Measurements from ENCODE around the gene CRP. TPM values are rescaled to one million over a fixed set of nuclear protein-coding genes. Genes with fewer than 3 reads are reported as not detected.

The CRP gene
- total and polyA plus RNA-seq, 2 experiments from 2014 or later, result not detected

DNA sequence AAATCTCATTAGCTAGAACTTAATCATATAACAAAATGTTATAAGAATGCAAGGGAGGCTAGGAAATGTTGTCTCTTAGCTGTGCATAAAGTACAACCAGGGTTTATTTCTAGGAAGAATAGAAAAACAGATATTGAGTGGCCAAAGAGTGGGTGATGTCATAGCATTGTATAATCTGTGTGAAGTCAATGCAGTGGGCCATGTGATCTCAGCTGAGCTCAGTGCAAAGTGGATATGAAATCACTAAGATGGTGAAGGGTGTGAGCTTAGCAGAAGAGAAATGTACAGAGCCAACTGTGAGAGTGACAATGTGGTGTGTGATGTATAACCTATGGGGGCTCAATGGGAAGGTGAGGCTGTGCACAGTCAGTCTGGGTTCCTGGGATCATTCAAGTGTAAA lies 36.6 kb upstream of the CRP start:
- Histone ChIP-seq H3K27ac (no peak overlapping the region), H3K4me1 (ENCODE audit: insufficient read depth) (no peaks in the 10 kb centered on the region), H3K36me3 (replicated peaks; ENCODE audit: insufficient read depth, low read depth) (no peaks in the 10 kb centered on the region), H3K4me3 (no peak overlapping the region), H2AFZ (no peak overlapping the region), H4K20me1 (ENCODE audit: insufficient read depth, poor library complexity, severe bottlenecking) (no peaks in the 10 kb centered on the region), H3K4me2 (no peak overlapping the region), H3K9me2 (replicated peaks; ENCODE audit: insufficient read depth) (no peaks in the 10 kb centered on the region), H3K27me3 (no peaks in the 10 kb centered on the region), H3K79me2 (no peaks in the 10 kb centered on the region), H3K9me3 (ENCODE audit: low read depth) (no peaks in the 10 kb centered on the region)
- TF ChIP-seq EZH2phosphoT487 (IDR thresholded peaks at IDR 0.05; ENCODE audit: low read depth, severe bottlenecking, unreplicated experiment) (no peak), EZH2 (IDR thresholded peaks at IDR 0.05; ENCODE audit: borderline replicate concordance) (no peak)
- TF ChIP-seq, protein P1, sequence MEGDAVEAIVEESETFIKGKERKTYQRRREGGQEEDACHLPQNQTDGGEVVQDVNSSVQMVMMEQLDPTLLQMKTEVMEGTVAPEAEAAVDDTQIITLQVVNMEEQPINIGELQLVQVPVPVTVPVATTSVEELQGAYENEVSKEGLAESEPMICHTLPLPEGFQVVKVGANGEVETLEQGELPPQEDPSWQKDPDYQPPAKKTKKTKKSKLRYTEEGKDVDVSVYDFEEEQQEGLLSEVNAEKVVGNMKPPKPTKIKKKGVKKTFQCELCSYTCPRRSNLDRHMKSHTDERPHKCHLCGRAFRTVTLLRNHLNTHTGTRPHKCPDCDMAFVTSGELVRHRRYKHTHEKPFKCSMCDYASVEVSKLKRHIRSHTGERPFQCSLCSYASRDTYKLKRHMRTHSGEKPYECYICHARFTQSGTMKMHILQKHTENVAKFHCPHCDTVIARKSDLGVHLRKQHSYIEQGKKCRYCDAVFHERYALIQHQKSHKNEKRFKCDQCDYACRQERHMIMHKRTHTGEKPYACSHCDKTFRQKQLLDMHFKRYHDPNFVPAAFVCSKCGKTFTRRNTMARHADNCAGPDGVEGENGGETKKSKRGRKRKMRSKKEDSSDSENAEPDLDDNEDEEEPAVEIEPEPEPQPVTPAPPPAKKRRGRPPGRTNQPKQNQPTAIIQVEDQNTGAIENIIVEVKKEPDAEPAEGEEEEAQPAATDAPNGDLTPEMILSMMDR (IDR thresholded peaks at IDR 0.05; ENCODE audit: poor library complexity), result no peak
- no peak for DNase-seq (ENCODE audit: low spot score)

DNA sequence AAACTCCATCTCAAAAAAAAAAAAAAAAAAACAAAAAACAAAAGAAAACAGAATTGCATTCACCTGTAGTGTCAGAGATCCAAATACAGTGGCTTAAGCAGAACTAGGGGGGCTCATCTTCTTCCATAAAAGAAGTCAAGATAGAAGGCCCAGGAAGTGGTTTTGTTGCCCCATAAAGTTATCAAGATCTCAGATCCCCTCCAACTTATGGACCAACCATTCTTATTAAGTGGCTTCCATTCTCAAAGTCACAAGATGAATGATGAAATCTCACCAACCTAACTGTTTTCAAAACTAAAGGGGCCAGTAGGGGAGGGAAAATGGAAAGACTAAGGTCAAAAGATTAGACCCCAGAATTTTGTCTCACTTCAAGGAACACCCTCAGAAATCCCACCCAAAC lies 36.2 kb upstream of the CRP start:
- no peaks in the 10 kb centered on the region for H3K36me3 ChIP-seq (replicated peaks; ENCODE audit: insufficient read depth, low read depth)
- no peaks in the 10 kb centered on the region for H3K9me2 ChIP-seq (replicated peaks; ENCODE audit: insufficient read depth)
- no peak overlapping the region for H3K4me2 ChIP-seq
- no peaks in the 10 kb centered on the region for H3K27me3 ChIP-seq
- no peaks in the 10 kb centered on the region for H3K79me2 ChIP-seq
- H2AFZ ChIP-seq, result no peak overlapping the region
- no peaks in the 10 kb centered on the region for H4K20me1 ChIP-seq (ENCODE audit: insufficient read depth, poor library complexity, severe bottlenecking)
- DNase-seq (ENCODE audit: low spot score), result no peak
- no peak overlapping the region for H3K4me3 ChIP-seq
- no peak overlapping the region for H3K27ac ChIP-seq
- TF ChIP-seq, protein P1 (IDR thresholded peaks at IDR 0.05; ENCODE audit: poor library complexity), result no peak
- TF ChIP-seq EZH2phosphoT487 (IDR thresholded peaks at IDR 0.05; ENCODE audit: low read depth, severe bottlenecking, unreplicated experiment) (no peak), EZH2 (IDR thresholded peaks at IDR 0.05; ENCODE audit: borderline replicate concordance) (no peak)
- no peaks in the 10 kb centered on the region for H3K9me3 ChIP-seq (ENCODE audit: low read depth)
- H3K4me1 ChIP-seq (ENCODE audit: insufficient read depth), result no peaks in the 10 kb centered on the region

DNA sequence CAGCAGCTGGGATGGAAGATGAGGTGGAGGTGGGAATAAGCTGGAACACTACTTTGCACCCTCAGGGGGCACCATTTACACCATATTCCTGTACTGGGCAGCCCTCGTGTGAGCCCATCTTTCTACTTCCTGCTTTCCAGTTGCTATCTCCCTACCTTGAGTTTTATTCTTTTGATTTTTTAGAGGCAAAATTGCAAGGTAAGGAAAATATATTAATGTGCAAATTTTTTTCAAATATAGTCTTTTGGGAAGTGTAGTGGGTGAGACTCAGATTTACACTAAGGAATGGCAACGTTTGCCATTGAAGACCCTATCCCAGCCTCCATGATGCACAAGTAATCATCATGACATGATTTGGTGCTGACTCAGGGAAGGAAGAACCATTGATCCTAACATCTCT lies 35.2 kb upstream of the CRP start:
- 69% methylated on average over 2 of the region's 2 CpGs for WGBS (ENCODE audit: low lambda C conversion rate, missing lambda C conversion rate)
- no peak overlapping the region for H2AFZ ChIP-seq
- no peaks in the 10 kb centered on the region for H3K4me1 ChIP-seq (ENCODE audit: insufficient read depth)
- no peak overlapping the region for H3K4me2 ChIP-seq
- no peaks in the 10 kb centered on the region for H3K27me3 ChIP-seq
- no peaks in the 10 kb centered on the region for H3K36me3 ChIP-seq (replicated peaks; ENCODE audit: insufficient read depth, low read depth)
- H3K9me2 ChIP-seq (replicated peaks; ENCODE audit: insufficient read depth), result no peaks in the 10 kb centered on the region
- no peak overlapping the region for H3K4me3 ChIP-seq
- no peak overlapping the region for H3K27ac ChIP-seq
- H3K9me3 ChIP-seq (ENCODE audit: low read depth), result no peaks in the 10 kb centered on the region
- TF ChIP-seq, protein P1 (IDR thresholded peaks at IDR 0.05; ENCODE audit: poor library complexity), result no peak
- TF ChIP-seq EZH2 (IDR thresholded peaks at IDR 0.05; ENCODE audit: borderline replicate concordance), result no peak
- TF ChIP-seq EZH2phosphoT487 (IDR thresholded peaks at IDR 0.05; ENCODE audit: low read depth, severe bottlenecking, unreplicated experiment), result no peak
- no peak for DNase-seq (ENCODE audit: low spot score)
- H4K20me1 ChIP-seq (ENCODE audit: insufficient read depth, poor library complexity, severe bottlenecking), result no peaks in the 10 kb centered on the region
- H3K79me2 ChIP-seq, result no peaks in the 10 kb centered on the region

DNA sequence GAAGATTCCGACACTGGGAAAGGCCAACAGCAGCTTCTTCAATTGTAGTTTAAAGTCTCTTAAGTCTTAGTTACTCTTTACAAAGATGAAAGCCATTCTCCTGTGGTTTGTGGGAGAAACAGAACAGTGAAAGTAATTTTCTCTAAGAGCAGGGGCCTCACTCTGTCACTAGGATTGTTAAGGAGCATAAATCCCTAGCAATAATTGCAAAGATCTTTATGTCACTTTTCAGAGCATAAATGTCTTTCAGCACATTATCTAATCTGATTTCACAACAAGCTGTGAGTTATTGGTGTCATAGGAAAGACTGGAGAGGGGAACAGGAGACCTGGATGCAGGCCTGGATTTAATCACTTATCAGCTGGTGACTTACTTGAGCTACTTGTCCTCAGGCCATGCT lies 34.0 kb upstream of the CRP start:
- Histone ChIP-seq H4K20me1 (ENCODE audit: insufficient read depth, poor library complexity, severe bottlenecking) (no peaks in the 10 kb centered on the region), H2AFZ (no peak overlapping the region), H3K36me3 (replicated peaks; ENCODE audit: insufficient read depth, low read depth) (no peaks in the 10 kb centered on the region), H3K4me3 (no peak overlapping the region), H3K9me2 (replicated peaks; ENCODE audit: insufficient read depth) (no peaks in the 10 kb centered on the region), H3K79me2 (no peaks in the 10 kb centered on the region), H3K27me3 (no peaks in the 10 kb centered on the region), H3K9me3 (ENCODE audit: low read depth) (no peaks in the 10 kb centered on the region), H3K4me2 (no peak overlapping the region), H3K27ac (no peak overlapping the region), H3K4me1 (ENCODE audit: insufficient read depth) (no peaks in the 10 kb centered on the region)
- WGBS (ENCODE audit: low lambda C conversion rate, missing lambda C conversion rate), result 83% methylated on average over 1 of the region's 1 CpG
- DNase-seq (ENCODE audit: low spot score), result no peak
- no peak for TF ChIP-seq EZH2phosphoT487 (IDR thresholded peaks at IDR 0.05; ENCODE audit: low read depth, severe bottlenecking, unreplicated experiment)
- TF ChIP-seq, protein P1 (IDR thresholded peaks at IDR 0.05; ENCODE audit: poor library complexity), result no peak
- TF ChIP-seq EZH2 (IDR thresholded peaks at IDR 0.05; ENCODE audit: borderline replicate concordance), result no peak

Data from hepatocyte (in vitro differentiated cells).